Activated CD4-positive, alpha-beta T cell treated with anti-CD3 and anti-CD28 coated beads, Interleukin-10, Interleukin-2, amounts not matched to agents 100 ng/mL and 50 ng/mL, durations not matched to agents 16 hours and 8 hours (primary cell): ENCODE results near the gene BCL2.
"Not testable (repeated sequence)": the region's sequence is repeated elsewhere in the genome, so short reads cannot be mapped to it uniquely, and the experiment has no call there.

Experiments
- DNase-seq: peaks from one replicate; pipeline ENCODE4 v3.0.0-alpha.2; 2020

Gene BCL2

GRCh38 chr18:63198098-63198760 is 121.3 kb downstream of the BCL2 start:
- no peak for DNase-seq

GRCh38 chr18:63197246-63197869 is 122.2 kb downstream of the BCL2 start:
- no peak for DNase-seq

- no peak for DNase-seq
Observed at GRCh38 chr18:63195326-63196159, 124.0 kb downstream of the BCL2 start.

- no peak for DNase-seq
Observed at GRCh38 chr18:63192885-63193349, 126.7 kb downstream of the BCL2 start.

DNA sequence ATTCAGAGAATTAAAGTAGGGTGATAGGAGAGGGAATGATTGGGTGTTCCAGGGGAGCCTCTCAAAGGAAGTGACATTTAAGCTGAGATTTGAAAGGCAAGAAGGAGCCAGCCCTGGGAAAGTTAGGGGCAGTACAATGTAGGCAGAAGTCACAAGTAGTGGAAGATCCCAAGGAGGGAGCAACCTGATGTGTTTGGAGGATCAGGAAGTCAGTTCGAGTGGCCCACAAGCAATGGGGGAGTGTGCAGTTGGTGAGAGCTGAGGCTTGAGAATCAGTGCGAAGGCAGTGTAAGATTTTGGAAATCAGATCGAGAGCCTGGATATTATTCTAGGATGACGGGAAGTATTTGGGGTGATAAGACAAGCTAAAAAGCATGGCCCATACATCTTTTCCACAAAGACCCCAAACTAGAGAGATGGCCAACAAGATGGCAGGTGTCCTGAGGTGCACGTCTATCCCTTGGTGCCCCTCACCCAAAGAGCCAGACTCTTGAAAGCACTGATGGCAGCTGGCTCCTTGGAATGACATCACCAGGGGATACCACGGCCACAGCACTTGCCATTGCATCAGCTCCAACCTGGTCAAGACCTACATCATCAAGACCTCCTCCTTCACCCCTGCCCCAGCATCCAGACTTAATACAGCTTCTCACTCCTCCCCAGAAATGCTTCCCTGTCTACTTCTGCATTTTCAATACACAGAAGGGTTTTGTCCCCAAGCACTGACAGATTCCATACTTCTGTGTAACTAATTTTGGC is 127.3 kb downstream of the BCL2 start:
- DNase-seq = no peak

GRCh38 chr18:63191413-63191812 is 128.2 kb downstream of the BCL2 start:
- DNase-seq = no peak

DNA sequence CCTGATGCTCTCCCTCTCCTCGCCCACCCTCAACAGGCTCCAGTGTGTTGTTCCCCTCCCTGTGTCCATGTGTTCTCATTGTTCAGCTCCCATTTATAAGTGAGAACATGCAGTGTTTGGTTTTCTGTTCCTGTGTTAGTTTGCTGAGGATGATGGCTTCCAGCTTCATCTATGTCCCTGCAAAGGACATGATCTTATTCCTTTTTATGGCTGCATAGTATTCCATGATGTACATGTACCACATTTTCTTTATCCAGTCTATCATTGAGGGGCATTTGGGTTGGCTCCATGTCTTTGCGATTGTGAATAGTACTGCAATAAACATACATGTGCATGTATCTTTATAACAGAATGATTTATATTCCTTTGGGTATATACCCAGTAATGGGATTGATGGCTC is 128.7 kb downstream of the BCL2 start:
- DNase-seq = not testable (repeated sequence)

DNA sequence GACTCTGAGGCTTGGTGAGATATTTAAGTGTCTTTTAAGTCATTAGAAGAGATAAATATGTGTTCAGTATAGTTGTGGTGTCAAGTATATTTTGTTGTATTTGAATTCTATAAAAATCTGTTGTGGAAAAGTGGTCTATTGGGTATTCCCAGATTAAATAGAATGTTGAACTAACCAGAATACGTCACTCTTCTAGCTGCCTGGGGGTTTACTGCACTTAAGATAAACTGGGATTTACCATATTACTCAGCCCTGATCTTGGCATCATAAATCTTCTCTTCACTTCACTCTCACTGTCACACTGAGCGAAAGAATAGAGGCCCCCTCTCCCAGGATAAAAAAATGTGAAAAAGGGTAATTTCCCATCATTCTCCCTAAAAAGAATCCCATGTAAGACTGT is 129.8 kb downstream of the BCL2 start:
- DNase-seq = no peak

GRCh38 chr18:63189041-63189440 is 130.5 kb downstream of the BCL2 start:
- no peak for DNase-seq

DNA sequence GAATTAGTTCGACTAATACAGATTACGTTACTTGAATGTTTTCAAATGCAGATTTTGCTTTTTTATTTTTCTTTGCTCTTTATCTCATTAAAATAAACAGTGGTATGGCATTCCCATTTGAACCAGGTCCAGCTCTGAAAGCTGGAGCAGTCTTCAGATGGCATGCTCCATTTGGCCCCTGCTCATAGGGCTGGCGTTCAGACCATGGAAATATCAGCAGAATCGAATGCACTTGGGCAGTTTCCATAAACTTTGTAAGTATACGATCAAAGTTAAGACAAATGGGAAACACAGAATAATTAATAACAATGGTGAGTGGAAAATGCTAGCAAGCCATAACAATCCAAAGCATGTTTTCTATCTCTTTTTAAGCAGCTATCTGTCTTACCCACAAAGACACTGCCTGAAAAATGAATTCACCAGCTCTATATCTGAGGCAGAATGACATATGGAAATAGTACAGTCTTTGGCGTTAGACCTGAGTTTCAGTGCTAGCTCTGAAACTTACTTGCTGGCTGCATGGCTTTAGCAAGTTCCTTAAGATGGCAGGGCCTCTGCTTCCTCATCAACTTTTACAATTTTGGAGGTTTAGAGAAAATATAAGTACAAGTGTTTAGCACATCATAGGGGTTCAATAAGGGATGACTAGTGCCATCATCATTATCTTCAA is 131.6 kb downstream of the BCL2 start:
- DNase-seq = no peak

- no peak for DNase-seq
Observed at GRCh38 chr18:63187223-63187574, 132.4 kb downstream of the BCL2 start.

GRCh38 chr18:63186520-63187222 is 132.9 kb downstream of the BCL2 start:
- DNase-seq = no peak

DNA sequence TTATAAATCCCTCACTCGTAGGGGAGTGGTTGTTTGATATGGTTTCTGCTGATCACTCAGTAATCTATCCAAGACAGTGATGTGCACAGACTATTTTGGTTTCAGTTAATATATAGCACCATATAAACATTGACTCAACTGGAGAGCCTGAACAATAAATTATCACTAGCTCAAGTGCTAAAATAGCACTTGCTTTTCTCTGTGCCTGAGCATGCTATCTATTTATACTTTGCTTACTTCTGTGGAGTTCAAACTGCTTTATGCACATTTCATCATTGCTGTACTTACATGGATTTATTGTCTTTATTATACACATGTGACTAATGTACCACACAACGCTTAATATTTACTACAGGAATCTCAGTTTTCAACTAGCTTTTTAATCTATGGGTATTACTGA is 133.6 kb downstream of the BCL2 start:
- DNase-seq = no peak

- no peak for DNase-seq
Observed at GRCh38 chr18:63183952-63184770, 135.4 kb downstream of the BCL2 start.

DNA sequence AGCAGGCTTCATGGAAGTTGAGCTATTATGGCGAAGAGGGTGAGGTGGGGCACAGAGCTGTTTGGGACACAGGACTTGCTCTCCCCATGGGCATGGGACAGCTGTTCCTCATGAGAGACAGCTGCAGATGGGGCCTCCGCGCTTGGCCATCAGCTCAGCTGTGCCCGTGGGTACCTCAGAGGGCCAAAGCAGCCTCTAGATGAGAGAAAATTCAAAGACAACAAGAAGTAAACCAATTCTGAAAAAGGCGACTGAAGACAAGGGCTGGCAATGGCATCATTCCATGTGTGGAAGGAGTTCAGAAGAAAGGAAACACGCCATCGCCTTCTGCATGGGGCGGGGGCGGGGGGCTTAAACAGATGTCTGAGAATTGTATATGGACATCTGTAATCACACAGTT is 136.2 kb downstream of the BCL2 start:
- no peak for DNase-seq

DNA sequence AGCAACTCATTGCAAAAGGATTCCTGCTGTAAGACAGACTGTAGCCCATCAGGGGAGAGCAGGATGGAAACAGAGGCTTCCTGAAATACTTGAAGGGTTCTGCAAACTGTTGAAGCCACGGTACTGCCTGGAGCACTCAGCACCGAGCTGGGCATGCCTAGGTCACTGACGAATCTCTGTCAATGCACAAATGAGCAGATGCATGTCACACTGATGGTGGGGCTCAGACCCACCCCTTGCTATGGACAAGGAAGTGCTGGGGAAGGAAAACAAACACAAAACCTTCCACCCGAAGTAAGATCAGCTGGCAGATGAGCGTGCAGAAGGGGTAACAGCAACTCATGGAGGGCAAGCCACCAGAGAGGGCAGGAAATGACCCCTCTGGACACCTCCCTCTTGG is 136.7 kb downstream of the BCL2 start:
- DNase-seq = no peak

DNA sequence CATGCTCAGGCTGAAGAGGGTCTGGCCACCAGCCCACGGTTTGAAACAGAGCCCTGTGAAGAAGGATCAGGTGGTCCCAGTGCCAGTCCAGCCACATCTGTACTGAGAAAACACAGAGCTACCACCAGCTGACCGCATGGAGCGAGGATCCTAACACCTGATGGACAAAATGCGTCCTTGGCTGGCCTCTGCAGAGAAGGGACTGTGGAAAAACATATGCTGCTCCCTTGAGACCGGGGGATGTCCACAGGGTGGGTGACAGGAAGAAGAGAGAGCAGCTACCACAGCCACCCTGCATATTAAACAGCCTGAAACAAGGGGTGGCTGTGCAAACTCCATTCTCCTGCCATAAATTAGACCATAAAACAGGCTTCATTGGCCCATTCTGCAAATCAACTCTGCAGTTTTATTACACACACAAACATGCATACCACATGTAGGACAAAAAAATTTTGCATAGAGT is 137.2 kb downstream of the BCL2 start:
- DNase-seq = no peak

GRCh38 chr18:63181706-63182309 is 137.8 kb downstream of the BCL2 start:
- DNase-seq = no peak

DNA sequence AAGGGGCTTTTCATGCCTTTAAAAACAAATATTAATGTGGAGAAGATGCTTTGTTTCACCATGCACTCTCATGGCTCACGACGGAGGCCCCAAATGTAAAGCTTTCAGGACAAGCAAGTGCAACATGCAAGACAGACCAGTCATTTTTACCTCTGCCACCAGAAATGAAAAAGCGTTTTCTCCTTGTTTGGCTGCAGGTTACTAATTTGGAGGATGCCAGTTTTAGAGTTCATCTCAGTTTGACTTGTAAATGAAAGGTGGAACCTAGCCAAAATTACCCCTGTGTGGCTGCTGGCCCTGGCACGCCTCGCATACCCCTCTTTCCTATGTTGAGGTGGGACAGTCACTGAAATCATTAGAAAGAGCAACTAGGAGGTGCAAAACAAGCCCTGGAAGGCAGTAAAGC is 138.6 kb downstream of the BCL2 start:
- peak; percentile 92 for DNase-seq

DNA sequence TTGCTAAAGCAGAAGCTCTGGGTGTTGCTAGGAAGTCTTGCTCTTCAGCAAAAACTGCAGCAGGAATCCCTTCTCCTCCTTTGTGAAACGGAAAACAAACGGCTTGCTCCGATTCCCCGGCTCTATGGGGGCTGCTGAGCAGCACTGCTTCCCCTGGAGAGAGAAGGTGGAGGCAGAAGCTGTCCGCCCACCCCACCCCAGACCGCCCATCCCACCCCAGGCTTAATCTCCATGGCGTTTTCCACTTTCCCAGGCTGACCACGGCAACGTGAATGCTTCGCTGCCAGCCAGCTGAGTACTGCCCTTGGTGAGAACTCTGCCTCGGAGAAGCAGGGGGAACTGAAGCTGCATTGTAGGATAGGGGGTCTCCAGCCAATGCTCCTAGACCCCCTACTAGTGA is 139.2 kb downstream of the BCL2 start:
- no peak for DNase-seq

DNA sequence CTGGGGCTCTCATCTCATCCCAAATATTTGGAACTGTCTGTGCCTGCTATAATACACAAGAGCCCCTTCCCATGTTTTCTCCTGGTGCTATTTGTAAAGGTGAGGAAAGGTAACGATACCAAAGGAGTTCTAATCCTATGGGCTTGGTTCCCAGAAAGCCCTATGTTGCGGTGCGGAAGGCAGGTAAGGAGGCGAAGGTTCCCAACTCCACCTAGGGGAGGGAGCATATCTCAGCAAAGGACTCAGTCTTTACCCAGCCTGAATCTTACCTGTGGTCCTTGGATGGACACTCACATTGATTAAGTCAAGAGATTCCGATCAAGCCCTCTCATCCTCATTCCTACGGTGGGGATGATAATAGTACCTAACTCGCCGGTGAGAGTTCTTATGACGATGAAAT is 140.1 kb downstream of the BCL2 start:
- no peak for DNase-seq
